Sigmoid colon (tissue), 7 donors: Measurements from ENCODE around the gene PRKAR2A. TPM values are rescaled to one million over a fixed set of nuclear protein-coding genes. Genes with fewer than 3 reads are reported as not detected.
A peak's percentile ranks its signal among the peaks of the same experiment; 100 is the strongest.
"Not testable (repeated sequence)": the region's sequence is repeated elsewhere in the genome, so short reads cannot be mapped to it uniquely, and the experiment has no call there.

Experiments
- DNase-seq: peaks from one replicate; pipeline ENCODE4 v3.0.0-alpha.2; 2019
- H3K27ac ChIP-seq, 4 donors: fragments of 200-600 bp; sonication (generic); one replicate each; pipeline ENCODE4 v1.5.1; 2016 to 2019; ENCODE audit warnings: mild to moderate bottlenecking in 1 of 4
- H3K27me3 ChIP-seq, 3 donors: fragments of 200-600 bp; sonication (generic); one replicate each; pipeline ENCODE4 v1.5.1; 2019; ENCODE audit warnings: mild to moderate bottlenecking in 1 of 3
- H3K36me3 ChIP-seq, 4 donors: fragments of 200-600 bp; sonication (generic); one replicate each; pipeline ENCODE4 v1.5.1; 2016 to 2019
- H3K4me1 ChIP-seq, 4 donors: fragments of 200-600 bp; sonication (generic); one replicate each; pipeline ENCODE4 v1.5.1; 2017 to 2019
- H3K4me3 ChIP-seq, 4 donors: fragments of 200-600 bp; sonication (generic); one replicate each; pipeline ENCODE4 v1.5.1; 2017 to 2019; ENCODE audit warnings: mild to moderate bottlenecking in 2 of 4, moderate library complexity in 1 of 4
- H3K9me3 ChIP-seq, 4 donors: fragments of 200-600 bp in 3 of 4; sonication (generic) in 3 of 4; one replicate each; pipeline versions ENCODE4 v1.5.1 to v1.6.1; 2013 to 2019
- EP300 ChIP-seq, 4 donors: sonication (generic); formaldehyde crosslinking; IDR thresholded peaks; one replicate each; pipeline ENCODE4 v1.6.1; 2017; ENCODE audit warnings: antibody characterized with exemption in 4 of 4
- POLR2A ChIP-seq, 2 donors: fragments of 450-650 bp; IDR thresholded peaks; one replicate each; pipeline ENCODE4 v1.6.1; 2016; ENCODE audit warnings: antibody characterized with exemption in 2 of 2, mild to moderate bottlenecking in 2 of 2, moderate library complexity in 2 of 2
- POLR2AphosphoS5 ChIP-seq, 4 donors: sonication (generic); formaldehyde crosslinking; IDR thresholded peaks; one replicate each; pipeline ENCODE4 v1.6.1; 2017; ENCODE audit warnings: antibody characterized with exemption in 4 of 4
- WGBS, 2 donors: extraction: QIAGEN DNeasy Blood & Tissue Kit; methylation state at CpG; one replicate each; pipeline ENCODE4 v1.1.7; 2013; 5-methylcytosine and 5-hydroxymethylcytosine counted together
- intact Hi-C: fragments of 100-400 bp; cut with DNase I; formaldehyde crosslinking; loops from one replicate; pipeline ENCODE4 v1.15.1; 2023
- polyA plus RNA-seq, 3 donors: library from polyadenylated mRNA; stranded (reverse); fragments of 200-250 nt; gene quantifications; one replicate each; pipeline ENCODE4 v1.2.3, GENCODE V29; 2013
- total RNA-seq, 4 donors: library from RNA; depleted of rRNA; stranded (reverse); fragments of >200 nt; gene quantifications; one replicate each; pipeline ENCODE4 v1.1.0, GENCODE V29; 2016
- TF ChIP-seq, protein P1 (sequence below), 4 experiments: fragments of 450-650 bp in 3 of 4; fragments of 200-600 bp in 1 of 4; IDR thresholded peaks; one replicate each; pipeline ENCODE4 v1.5.1; 2016 to 2019; ENCODE audit warnings: antibody characterized with exemption in 4 of 4, mild to moderate bottlenecking in 3 of 4, moderate library complexity in 2 of 4
- donor health status: healthy with polysubstance abuse.
- donor health status: Bipolar disorder and iron deficiency.
- donor health status: healthy.

Gene PRKAR2A
- total and polyA plus RNA-seq, 7 donors, result 9.6 to 64.5 (median 23.9) TPM

DNA sequence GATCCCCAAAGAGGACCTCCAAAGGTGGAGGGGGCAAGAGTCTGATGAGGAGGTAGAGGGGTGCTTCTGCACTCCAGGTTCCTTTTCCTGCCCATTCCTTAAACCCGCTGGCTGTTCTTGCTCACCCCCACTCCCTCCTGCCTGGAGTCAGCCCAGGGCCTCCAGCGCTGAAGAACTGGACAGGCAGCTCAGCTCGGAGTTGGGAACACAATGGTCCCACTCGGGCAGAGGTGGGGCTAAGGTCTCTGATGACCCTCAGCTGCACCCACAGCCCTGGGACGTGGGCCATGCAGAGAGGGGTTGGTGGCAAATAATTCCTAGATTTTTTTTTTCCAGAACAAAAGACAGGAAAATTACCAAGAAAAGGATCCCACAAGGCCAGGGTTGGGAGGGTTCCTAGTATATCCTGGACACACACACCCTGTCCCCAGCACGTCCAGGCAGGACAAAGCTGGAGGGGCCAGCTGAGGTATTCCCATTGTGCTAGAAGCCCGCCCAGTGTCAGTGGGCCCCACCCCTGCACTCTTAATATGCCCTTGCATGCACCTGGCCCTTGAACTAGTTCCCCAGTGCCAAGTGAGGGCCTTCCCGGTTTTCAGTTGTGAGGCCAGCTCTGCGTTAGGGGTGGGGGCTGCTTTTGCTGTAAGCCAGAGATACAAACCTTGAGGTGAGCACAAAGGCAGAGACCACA is 108.6 kb downstream of the PRKAR2A start:
- no peak overlapping the region for H3K4me3 ChIP-seq
- H3K27me3 ChIP-seq, result no peaks in the 10 kb centered on the region
- intact Hi-C loops, result no loop called here
- TF ChIP-seq EP300 (IDR thresholded peaks at IDR 0.05) (no peak), POLR2AphosphoS5 (IDR thresholded peaks at IDR 0.05) (no peak), POLR2A (IDR thresholded peaks at IDR 0.05) (no peak)
- TF ChIP-seq, protein P1, sequence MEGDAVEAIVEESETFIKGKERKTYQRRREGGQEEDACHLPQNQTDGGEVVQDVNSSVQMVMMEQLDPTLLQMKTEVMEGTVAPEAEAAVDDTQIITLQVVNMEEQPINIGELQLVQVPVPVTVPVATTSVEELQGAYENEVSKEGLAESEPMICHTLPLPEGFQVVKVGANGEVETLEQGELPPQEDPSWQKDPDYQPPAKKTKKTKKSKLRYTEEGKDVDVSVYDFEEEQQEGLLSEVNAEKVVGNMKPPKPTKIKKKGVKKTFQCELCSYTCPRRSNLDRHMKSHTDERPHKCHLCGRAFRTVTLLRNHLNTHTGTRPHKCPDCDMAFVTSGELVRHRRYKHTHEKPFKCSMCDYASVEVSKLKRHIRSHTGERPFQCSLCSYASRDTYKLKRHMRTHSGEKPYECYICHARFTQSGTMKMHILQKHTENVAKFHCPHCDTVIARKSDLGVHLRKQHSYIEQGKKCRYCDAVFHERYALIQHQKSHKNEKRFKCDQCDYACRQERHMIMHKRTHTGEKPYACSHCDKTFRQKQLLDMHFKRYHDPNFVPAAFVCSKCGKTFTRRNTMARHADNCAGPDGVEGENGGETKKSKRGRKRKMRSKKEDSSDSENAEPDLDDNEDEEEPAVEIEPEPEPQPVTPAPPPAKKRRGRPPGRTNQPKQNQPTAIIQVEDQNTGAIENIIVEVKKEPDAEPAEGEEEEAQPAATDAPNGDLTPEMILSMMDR (IDR thresholded peaks at IDR 0.05), result no peak
- peaks cover 0 to 43% (median 30%) of the 10 kb centered on the region in 4 donors for H3K4me1 ChIP-seq
- H3K36me3 ChIP-seq, result no peaks in the 10 kb centered on the region
- WGBS, 2 donors, result 37 to 69% methylated on average over 9 of the region's 9 CpGs
- H3K27ac ChIP-seq, result peak overlapping the region; percentile 58 to 70 (median 68)
- DNase-seq, result peak; percentile 66
- H3K9me3 ChIP-seq, result no peaks in the 10 kb centered on the region

DNA sequence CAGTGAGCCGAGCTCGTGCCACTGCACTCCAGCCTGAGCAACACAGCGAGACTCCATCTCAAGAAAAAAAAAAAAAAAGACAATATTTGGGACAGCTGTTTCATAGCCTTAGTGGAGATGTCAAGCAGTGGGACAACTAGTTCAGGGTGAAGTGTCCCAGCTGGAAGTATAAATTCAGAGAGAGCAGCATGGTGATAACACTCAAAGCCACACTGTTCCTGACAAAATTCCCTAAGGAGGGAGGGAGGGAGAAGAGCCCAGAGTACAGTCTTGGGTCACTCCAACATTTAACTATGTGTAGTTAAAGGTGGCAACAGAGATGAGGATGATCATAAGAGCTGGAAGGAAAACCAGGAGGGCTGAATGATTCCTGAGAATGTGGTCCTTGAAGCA is 109.5 kb downstream of the PRKAR2A start:
- intact Hi-C loops, result no loop called here
- DNase-seq, result no peak
- H3K4me3 ChIP-seq, result no peak overlapping the region
- H3K27ac ChIP-seq, result peak overlapping the region; percentile 47 to 66 (median 57)
- no peaks in the 10 kb centered on the region for H3K36me3 ChIP-seq
- WGBS, 2 donors, result 88 to 90% methylated on average over 3 of the region's 3 CpGs
- no peaks in the 10 kb centered on the region for H3K27me3 ChIP-seq
- TF ChIP-seq, protein P1 (IDR thresholded peaks at IDR 0.05), result no peak
- TF ChIP-seq EP300 (IDR thresholded peaks at IDR 0.05), result peak in 1 of 4 donors; percentile 14
- TF ChIP-seq POLR2AphosphoS5 (IDR thresholded peaks at IDR 0.05), result peak; percentile 64 to 93 (median 86)
- H3K9me3 ChIP-seq, result no peaks in the 10 kb centered on the region
- H3K4me1 ChIP-seq, result peaks cover 0 to 43% (median 30%) of the 10 kb centered on the region in 4 donors

DNA sequence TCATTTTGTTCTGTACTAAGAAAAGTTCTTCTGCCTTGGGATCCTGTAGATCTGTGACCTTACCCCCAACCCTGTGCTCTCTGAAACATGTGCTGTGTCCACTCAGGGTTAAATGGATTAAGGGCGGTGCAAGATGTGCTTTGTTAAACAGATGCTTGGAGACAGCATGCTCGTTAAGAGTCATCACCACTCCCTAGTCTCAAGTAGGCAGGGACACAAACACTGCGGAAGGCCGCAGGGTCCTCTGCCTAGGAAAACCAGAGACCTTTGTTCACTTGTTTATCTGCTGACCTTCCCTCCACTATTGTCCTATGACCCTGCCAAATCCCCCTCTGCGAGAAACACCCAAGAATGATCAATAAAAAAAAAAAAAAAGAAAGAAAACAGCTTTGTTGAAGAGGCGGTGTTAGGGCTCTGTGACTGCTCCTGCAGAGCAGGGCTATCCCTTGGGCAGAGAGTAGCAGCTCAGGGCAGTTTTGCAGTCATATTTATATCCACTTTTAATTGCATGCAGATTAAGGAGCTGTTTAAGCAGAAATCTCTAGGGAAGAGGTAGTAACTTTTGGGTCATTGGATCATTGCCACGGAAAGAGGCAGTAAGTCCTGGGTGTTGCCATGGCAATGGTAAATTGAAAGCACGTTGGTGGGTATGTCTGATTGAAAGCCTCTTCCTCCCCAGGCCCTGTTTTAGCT is 112.5 kb downstream of the PRKAR2A start:
- intact Hi-C loops, DNase-seq, H3K36me3 ChIP-seq, H3K27ac ChIP-seq, H3K9me3 ChIP-seq, H3K27me3 ChIP-seq, H3K4me3 ChIP-seq: not testable (repeated sequence)
- H3K4me1 ChIP-seq, result peaks cover 0 to 32% (median 21%) of the 10 kb centered on the region in 4 donors
- 13 to 43% methylated on average over 8 of the region's 8 CpGs for WGBS, 2 donors

DNA sequence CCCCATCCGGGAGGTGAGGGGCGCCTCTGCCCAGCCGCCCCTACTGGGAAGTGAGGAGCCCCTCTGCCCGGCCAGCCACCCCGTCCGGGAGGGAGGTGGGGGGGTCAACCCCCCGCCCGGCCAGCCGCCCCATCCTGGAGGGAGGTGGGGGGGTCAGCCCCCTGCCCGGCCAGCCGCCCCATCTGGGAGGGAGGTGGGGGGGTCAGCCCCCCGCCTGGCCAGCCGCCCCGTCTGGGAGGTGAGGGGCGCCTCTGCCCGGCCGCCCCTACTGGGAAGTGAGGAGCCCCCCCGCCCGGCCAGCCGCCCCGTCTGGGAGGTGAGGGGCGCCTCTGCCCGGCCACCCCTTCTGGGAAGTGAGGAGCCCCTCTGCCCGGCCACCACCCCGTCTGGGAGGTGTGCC is 113.1 kb downstream of the PRKAR2A start:
- DNase-seq, H3K4me3 ChIP-seq, H3K27me3 ChIP-seq, intact Hi-C loops, H3K36me3 ChIP-seq, H3K9me3 ChIP-seq, H3K27ac ChIP-seq: not testable (repeated sequence)
- peaks cover 0 to 25% (median 14%) of the 10 kb centered on the region in 4 donors for H3K4me1 ChIP-seq
- 90 to 91% methylated on average over 20 to 21 of the region's 25 CpGs for WGBS, 2 donors

DNA sequence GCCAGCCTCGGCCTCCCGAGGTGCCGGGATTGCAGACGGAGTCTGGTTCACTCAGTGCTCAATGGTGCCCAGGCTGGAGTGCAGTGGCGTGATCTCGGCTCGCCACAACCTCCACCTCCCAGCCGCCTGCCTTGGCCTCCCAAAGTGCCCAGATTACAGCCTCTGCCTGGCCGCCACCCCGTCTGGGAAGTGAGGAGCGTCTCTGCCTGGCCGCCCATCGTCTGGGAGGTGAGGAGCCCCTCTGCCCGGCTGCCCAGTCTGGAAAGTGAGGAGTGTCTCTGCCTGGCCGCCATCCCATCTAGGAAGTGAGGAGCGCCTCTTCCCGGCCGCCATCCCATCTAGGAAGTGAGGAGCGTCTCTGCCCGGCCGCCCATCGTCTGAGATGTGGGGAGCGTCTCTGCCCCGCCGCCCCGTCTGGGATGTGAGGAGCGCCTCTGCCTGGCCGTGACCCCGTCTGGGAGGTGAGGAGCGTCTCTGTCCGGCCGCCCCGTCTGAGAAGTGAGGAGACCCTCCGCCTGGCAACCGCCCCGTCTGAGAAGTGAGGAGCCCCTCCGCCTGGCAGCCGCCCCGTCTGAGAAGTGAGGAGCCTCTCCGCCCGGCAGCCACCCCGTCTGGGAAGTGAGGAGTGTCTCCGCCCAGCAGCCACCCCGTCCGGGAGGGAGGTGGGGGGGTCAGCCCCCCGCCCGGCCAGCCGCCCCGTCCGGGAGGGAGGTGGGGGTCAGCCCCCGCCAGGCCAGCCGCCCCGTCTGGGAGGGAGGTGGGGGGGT is 113.7 kb downstream of the PRKAR2A start:
- intact Hi-C loops, DNase-seq: not testable (repeated sequence)
- WGBS, 2 donors, result 95 to 96% methylated on average over 50 to 52 of the region's 53 CpGs

DNA sequence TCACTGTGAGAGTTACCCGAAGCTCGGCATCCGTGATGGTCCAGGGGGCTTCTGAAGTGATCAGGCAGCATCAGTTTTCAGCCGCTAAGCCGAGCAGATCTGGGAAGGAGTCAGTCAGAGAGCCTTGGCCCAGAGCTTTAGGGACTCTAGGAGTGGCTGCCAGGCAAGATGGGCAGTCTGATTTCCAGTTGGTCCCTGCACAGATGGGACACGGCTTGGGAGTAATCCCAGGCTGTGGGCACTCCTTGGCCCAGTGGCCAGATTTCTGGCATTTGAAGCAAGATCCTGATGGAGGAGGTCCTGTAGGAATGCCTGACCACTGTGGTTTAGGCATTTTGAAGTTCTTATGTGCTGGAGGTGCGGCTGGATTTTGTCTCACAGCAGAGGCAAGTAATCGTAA is 120.2 kb downstream of the PRKAR2A start:
- TF ChIP-seq, protein P1 (IDR thresholded peaks at IDR 0.05), result no peak
- TF ChIP-seq EP300 (IDR thresholded peaks at IDR 0.05) (no peak), POLR2A (IDR thresholded peaks at IDR 0.05) (no peak), POLR2AphosphoS5 (IDR thresholded peaks at IDR 0.05) (no peak)
- intact Hi-C loops, result no loop called here
- Histone ChIP-seq H3K27ac (no peak overlapping the region), H3K36me3 (no peaks in the 10 kb centered on the region), H3K9me3 (no peaks in the 10 kb centered on the region), H3K4me1 (no peaks in the 10 kb centered on the region), H3K27me3 (no peaks in the 10 kb centered on the region), H3K4me3 (no peak overlapping the region)
- 88 to 94% methylated on average over 8 of the region's 8 CpGs for WGBS, 2 donors
- no peak for DNase-seq

More for the DNA sequence above, 113.7 kb downstream of the PRKAR2A start:
- H3K36me3 ChIP-seq, H3K4me3 ChIP-seq, H3K27me3 ChIP-seq, H3K27ac ChIP-seq, H3K9me3 ChIP-seq: not testable (repeated sequence)
- peaks cover 0 to 20% (median 9%) of the 10 kb centered on the region in 4 donors for H3K4me1 ChIP-seq

DNA sequence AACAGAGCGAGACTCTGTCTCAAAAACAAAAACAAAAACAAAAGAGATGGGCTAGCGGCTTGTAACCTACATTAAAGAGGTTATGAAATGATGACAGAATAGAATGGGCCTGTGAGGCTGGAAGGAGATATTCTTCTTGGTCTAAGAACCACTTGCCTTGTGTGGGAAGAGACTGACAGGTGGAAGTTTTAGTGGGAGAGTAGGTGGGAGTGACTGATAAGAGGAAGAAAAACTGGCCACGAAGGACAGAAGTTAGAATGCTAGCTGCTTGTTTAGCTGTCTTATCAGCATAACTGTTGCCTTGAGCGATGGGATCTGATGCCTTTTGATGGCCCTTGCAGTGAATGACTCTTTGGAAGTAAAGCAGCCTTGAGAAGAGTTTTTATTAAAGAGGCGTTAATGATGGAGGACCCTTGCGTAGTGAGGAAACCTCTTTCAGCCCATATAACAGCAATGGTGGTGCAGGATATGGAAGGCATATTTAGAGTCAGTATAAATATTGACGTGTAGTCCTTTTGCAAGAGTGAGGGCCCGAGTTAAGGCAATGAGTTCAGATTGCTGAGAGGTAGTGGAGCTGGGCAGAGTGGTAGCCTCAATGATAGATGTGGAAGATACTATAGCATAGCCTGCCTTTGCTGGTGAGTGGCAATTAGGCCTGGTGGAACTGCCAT is 122.4 kb downstream of the PRKAR2A start:
- intact Hi-C loops, H3K27ac ChIP-seq, H3K27me3 ChIP-seq, DNase-seq, H3K4me3 ChIP-seq, H3K36me3 ChIP-seq, H3K4me1 ChIP-seq, H3K9me3 ChIP-seq: not testable (repeated sequence)
- WGBS, 2 donors, result 93 to 94% methylated on average over 8 of the region's 8 CpGs
